LoVo (cell line): ENCODE data around the gene EML1.

Experiments used
- DNase-seq: peaks from one replicate; pipeline ENCODE4 v3.0.0-alpha.2; 2016; ENCODE audit warnings: low spot score

The EML1 gene

DNA sequence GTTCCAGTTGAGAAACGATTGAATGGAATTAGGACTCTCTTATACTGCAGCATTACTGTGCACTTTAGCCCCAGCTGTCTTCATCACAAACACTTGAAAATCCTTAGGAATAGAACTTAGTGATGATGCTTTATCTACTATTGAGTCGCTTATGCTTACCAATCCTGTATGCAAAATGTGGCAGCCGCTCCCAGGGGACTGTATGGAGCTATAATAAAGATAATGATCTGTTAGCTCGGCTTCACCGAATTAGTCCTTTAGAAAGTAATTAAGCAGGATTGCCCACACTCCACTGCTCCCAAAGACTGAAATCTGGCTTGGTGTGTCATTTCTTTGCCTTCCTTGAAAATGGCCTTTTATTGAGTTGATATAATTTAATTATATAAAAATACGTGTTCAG lies 10.6 kb downstream of the EML1 start:
- no peak for DNase-seq

DNA sequence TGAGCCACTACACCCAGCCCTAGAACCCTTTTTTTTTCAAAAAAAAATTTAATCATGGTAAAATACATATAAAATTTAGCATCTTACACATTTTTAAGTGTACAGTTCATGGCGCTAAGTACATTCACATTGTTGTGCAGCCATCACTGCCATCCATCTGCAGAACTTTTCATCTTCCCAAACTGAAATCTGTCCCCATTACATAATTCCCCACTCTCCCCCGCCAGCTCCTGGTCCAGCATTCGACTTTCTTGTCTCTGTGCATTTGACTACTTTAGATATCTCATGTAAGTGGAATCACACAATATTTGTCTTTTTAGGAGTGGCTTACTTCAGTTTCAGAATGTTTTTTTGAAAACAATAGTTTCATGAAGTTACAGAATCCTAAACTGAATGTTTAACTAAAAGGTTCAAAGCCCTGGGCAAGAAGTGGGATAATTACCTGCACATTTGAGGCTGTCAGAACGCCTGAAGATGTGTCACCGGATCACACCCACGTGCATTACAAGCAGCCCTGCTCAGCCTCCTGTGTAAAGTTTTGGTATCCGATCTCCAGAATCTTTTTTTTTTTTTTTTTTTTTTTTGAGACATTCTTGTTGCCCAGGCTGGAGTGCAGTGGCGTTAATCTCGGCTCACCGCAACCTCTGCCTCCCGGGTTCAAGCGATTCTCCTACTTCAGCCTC lies 12.7 kb downstream of the EML1 start:
- DNase-seq = no peak

DNA sequence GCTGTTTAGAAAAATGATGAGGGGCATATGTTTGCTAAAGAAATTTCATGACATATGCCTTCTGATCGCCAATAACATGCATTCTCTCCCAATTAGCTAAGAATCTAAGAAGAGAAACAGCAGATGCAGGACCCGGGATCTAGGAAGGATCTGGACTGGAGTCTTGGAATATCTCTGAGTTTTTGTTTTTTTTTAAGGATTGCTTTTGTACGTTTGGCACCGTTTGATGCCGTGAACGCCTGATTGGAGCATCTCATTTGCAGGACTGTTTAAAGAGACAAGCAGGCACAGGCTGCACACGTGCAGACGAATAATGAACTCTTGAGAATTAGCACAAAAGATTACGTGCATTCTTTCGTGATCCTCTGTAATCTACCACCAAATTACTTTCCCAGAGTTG lies 13.6 kb downstream of the EML1 start:
- DNase-seq = no peak

DNA sequence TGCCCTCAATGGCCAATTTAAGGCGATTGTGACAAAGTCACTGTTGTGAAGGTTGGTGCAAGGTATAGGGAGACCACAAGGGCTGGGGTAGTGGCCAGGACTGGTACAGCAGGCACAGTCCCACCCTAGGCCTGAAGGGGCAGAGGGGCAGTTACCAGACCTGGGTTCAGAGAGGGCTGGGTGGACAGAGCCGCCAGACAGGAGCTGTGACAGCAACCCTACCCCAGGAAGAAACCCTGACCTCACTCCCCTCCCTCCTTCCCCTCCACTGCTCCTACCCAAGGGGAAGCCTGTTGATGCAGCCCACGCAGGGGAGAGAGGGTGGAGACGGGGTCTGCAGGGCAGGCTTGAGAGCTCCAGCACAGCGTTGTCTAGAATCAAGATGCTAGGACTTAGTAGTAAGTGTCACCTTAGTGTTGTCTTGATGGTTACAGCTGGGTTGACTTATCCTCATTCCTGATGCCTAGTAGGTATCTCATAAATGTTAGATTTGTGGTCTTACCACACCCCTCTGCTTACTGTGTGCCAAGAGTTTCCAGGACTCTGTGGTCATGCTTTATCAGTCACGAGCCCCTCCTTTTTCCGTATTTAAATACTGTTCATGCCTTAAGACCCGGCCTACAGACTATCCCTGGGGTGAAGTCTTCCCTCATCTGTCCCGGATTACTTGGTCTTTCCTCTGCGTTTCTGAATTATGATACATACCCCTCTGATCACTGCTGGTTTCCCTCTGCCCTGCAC lies 14.4 kb downstream of the EML1 start:
- peak; percentile 71 for DNase-seq

DNA sequence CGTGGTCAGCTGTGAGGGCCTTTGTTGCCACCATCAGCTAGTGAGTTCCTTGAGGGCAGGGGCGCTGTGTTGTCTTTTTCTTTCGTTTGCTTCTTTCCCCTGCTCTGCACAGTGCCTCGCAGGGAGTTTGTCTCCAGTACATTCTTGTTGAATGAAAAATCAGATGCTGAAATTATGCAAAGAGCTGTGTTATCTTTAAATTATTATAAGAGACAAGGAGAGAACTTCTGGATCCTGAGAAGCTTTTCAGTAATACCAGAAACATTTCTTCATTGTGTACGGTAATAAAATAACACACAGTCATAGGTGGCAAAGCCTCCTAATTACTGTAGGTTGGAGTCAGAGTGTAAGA lies 14.9 kb downstream of the EML1 start:
- no peak for DNase-seq

DNA sequence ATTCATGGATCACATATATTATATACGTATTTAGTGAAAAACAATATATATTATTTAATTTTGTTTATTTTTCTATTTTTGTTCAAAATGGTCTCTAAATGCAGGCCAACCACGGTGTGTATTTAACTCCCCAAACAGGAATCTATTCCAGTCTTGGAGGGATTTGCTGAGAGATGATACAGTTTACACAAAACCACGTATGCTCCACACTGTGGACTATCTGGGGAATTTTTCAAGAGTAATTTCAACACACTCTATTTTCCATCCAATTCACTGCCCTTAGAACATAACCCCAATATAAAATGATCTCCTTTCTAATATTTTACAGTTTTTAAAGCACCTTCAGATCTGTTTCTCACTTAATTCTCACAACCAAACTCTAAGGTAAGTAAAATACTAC lies 15.3 kb downstream of the EML1 start:
- no peak for DNase-seq

DNA sequence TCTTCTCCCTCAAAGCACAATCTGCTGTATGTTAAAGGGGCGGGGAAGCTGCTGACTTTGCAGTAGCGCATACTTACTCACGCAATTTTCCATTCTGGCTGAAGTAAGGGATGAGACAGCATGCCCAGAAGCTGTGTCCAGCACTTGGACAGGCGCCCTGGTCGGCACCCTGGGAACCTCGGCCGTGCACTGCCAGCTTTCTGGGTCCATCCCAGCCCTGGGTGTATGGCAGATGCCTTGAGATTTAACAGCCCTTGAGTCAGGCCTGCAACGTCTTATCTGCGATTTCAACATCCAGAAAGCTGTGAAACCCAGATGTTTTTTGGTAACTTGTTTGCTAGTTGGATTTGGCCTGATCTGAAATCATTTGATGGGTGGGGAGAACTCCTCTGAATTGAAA lies 16.1 kb downstream of the EML1 start:
- no peak for DNase-seq

DNA sequence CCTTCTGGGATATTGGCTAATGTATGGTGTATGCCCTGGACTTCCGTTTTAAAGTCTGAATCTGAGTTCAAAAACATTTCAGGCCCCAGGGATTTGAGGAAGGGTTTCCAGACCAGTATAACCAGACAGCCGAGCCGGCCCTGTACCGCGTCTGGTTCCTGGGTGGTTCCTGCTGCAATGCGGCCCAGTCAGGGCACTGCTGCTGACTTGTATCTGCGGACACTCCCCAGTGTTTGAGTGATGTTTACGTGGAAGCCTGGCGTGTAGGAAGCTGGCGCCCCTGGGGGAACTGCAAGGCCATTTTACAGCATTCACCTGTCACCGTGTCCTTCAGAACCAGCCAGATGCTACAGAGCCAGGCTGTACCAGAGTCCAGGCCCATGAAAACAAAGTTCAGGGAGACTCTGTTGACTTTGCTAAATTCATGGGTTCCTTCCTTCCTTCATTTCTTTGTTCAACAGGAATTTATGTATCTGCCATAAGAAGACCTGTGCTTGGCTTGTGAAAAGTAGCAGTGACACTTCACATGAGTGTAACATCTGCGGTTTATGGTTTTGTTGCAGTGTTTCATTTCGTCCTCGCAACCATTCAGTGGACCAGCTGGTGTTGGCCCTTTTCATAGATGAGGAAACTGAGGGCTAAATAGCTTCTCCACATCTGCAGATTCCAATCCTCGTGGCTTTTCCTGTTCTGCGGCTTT lies 16.8 kb downstream of the EML1 start:
- DNase-seq = no peak

DNA sequence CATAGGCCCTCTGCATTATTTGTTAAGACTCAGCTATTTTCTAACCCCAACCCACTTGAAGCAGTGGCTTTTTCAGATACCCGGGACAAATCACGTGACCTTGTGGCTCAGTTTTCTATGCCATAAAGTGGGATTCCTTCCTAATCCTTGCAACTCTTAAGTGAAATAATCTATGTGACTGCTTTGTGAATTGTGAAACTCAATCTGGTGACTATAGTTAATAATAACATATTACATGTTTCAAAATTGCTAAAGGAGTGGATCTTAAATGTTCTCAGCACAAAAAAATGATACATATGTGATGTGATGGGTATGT lies 17.3 kb downstream of the EML1 start:
- DNase-seq = no peak

DNA sequence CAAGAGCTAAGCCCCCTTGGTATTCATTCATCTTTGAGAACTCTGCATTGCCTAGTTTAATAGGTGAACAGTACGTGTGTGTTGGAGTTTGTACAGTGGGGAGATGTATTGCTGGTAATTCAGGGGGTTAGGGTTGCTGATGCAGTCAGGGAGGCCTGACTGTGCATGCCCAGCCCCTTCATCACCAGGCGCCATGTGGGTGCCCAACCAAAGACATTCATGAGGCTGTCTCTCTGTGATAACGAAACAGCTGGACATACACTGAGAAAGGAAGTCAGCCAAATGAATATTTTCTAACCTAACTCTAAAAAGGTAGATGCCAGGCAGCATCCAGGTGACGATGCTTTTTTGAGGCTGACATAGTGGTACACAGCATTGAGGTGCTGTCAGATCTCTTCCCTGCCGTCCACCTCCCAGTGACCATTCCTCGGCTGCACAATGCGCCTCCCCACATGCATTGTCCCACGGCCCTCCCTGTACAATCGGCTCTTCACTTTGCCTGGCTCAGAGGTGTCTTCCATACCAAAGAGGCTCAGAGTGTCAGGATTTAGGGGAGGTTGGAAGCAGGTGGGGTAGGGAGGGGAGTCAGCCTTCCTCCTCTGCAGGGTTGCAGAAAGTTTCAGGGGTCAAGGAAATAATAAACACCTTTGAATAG lies 19.0 kb downstream of the EML1 start:
- no peak for DNase-seq

DNA sequence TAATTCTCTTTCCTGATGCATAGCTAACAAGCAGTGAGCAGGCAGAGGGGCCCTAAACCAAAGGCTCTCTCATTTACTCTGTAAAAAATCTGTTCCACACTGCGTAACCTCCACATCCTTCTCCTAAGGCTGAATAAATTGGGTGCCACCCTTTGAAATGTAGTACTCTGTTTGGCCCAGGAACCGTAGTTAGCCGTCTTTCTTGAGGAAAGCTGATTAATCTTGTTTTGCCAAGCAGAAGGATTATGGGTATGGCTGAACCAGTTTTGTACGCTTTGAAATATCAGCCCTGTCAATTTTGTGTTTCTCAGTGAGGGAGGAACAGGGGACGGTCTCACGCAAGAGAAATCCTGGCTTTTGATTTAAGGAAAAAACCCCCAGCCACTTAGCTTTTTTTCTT lies 19.7 kb downstream of the EML1 start:
- no peak for DNase-seq

DNA sequence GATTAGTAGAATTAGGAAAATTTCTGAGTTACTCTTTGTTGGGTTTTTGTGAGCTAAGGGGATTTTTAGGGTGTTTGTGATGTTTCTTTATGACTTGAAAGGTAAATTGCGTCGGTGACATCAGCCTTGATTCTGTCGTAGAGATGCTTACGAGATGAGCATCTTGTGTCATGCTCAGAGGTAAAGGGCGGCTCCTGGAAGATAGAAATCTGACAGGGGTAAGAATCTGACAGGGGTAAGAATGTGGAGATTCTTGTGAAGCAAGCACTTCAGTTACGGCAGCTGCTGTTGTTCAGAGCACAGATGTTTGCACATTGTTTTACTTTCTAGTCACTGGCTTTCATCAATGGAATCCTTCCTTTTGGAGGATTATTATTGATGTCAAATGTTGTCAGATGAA lies 22.5 kb downstream of the EML1 start:
- DNase-seq = no peak

DNA sequence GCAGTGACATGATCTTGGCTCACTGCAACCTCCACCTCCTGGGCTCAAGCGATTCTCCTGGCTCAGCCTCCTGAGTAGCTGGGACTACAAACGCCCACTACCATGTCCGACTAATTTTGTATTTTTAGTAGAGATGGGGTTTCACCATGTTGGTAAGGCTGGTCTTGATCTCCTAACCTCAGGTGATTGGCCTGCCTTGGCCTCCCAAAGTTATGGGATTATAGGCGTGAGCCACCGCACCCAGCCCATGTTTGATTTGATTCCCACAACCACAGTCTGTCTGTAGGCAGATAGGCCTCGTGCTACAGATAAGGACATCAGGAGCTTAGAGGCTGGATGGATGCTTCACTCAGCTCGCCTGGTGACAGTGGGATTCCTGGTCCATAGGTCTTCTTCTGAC lies 23.0 kb downstream of the EML1 start:
- no peak for DNase-seq

DNA sequence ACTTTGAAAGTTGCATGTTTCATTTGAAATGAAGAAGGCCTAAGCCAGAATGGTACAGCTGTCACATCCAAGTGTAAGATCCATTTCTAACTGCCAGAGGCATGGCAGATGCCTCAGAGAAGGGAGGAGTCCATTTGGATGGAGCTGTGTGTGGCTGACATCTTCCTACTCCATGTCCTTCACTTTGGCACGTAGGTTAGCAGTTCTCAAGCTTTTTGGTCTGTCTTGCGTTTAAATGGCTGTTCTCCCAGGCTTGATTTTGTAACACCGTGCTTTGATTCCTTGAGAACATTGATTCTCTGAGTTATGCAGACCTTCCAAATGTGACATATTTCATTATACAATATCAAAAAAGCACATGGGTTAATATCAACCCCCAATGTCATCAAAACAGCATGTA lies 23.4 kb downstream of the EML1 start:
- DNase-seq = no peak

DNA sequence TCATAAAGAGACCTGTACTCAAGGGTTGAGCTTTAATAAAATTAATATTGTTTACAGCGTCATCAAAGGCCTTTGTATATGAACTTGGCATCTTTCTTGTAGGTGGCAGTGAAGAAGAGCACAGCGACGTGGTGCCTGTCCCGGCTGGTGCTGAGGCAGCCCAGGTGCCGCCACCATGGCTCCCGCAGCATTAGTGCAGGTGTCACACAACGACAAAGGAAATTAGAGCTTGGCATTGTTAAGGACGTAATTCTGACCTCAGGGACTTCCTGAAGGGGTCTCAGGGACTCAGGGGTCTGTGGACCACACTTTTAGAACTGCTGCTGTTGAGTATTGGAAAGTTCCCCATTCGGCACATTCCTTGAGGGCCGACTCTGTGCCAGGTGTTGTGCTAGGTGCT lies 24.1 kb downstream of the EML1 start:
- no peak for DNase-seq

DNA sequence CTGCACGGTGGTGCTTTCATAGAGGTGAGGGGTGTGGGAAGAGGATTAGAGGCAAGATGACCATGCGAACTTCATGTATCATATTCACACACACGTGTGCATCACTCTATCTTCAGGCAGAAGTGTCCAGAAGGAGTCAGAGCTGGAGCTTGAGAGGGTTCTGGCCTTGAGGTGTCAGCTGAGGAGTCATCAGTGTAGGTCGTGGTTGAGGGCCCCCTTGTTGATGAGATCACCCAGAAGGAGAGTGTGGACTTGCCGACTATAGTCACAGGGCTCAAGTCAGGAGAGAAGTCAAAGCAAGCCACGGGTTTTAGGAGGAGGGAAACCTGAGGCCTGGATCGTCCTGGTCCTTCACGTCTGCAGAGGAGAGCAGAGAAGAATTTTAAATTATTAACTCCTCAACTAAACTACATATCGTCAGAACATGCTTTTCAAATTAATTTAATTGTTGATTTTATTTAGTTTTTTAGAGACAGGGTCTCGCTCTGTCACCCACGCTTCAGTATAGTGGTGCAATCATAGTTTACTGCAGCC lies 25.4 kb downstream of the EML1 start:
- DNase-seq = no peak

DNA sequence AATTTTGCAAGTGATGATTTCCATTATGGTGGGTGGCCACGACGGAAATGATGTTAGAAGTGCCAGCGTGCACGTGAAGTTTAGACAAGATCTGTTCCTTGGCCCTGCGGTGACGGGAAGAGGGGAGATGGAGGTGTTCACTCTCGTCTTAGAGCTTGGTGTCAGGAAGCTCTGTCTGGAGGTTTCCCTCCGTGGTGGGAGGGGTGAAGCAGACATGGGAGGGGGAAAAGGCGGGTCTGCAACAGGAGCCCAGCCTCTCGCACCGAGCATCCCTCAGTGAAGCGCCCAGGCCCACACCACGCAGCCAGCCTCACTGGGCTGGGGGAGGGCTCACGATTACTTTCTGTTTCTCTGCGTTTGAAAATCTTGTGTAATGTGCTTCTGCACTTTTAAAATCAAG lies 26.3 kb downstream of the EML1 start:
- no peak for DNase-seq

DNA sequence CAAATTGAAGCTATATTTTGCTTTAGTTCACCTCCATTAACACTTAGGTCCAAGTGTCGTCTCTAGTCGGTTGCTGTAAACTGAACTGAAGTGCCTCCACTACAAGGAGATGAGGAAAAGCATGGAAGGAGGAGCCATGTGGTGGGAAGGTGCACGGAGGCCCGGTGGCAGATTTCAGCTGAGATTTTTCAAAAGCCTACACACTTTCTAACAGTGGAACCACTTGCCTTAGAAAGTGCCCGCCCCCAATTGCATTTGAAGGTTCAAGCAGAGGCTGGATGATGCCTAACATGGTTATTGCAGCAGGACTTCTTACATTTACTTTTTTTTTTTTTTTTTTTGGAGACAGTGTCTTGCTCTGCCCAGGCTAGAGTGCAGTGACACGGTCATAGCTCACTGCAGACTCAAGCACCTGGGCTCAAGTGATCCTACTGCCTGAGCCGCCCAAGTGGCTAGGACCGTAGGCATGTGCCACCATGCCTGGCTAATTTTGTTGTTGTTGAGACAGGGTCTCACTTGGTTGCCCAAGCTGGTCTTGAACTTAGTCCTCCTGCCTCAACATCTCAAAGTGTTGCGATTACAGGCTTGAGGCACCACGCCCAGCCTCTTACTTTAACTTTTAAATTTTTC lies 27.6 kb downstream of the EML1 start:
- DNase-seq = no peak

DNA sequence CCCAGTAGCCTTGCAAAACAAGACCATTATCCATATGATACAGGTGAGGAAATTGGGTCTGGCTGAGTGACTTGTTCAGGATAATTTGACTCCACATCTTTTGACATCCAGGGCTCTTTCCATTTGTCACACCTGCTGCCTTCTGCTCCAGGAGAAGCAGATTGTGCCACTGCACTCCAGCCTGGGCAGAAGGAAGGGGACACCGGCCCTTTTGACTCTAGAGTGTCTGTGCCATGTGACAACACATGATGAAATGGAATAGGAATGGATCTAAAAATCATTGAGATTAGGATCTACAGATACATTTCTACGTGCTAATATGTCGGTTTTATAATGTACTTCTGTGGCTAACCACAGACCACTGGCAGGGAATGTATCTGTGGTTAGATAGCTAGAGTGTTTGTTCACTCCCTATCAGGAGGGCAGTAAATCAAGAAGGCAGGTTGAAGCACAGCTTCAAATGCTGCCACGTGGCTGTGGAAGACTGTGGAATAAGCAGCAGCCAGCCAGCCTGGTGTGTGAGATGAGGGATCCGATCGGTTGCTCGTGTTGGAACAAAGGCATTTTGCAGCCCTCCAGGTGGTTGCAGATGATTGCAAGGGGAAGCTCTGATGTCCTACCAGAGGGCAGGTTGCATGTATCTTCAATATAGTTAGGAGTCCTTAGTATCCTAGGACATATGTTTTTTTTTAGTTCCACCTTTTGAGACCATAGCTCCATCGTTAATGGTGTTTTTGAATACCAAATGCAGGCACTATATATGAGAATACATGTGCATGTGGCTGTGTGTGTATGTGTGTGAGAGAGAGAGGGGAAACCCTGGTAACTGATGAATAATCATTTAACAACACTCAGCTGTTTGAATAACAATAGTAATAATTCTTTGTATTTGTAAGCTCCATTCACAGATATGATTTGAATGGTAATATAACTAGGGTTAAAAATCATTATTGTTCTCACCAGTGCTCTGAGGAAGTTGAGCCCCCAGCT lies 28.6 kb downstream of the EML1 start:
- peak; percentile 32 for DNase-seq

DNA sequence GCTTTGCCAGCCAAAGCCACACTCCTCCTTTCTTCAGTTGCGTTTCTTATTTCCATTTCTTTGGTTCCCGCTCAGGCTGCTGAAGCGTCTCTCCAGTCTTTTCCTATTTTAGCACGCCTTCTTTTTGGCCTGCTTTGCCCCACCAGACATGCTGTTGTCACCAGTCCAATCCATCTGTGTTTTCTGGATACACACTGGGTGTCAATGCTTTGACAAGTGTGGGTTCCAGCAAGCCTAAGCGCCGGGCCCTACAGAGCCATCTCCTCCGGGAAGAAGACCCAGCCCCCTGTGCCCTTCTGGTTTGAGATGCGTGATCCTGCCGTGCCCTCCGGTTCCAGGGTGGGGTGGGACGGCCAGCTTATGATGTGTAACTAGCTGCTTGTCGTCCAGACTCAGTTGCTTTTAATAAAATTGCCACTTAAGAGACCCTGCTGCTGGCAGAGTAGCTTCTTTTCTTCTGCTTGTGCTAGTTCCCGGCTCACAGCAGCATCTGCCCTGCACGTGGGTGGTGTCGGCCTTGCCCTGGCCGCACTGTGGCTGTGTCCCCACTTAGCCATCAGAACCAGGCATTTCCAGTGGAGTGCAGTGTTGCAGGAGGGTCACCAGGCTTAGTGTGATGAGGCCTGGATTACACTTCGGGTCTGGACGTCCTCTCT lies 29.7 kb downstream of the EML1 start:
- no peak for DNase-seq

DNA sequence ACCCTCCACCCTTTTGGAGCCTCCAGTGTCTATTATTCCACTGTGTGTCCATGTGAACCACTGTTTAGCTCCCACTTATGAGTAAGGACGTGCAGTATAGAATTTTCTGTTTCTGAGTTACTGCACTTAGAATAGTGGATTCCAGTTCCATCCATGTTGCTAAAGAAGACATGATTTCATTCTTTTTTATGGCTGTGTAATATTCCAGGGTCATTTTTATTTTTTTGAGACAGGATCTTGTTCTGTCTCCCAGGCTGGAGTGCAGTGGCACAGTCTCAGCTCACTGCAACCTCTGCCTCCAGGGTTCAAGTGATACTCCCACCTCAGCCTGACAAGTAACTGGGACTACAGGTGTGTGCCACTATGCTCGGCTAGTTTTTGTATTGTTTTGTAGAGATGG lies 31.6 kb downstream of the EML1 start:
- DNase-seq = no peak
